Bronchial epithelial cell (primary cell): ENCODE results near the gene TAS2R30. TPM values are rescaled to one million over a fixed set of nuclear protein-coding genes. Genes with fewer than 3 reads are reported as not detected.
A peak's percentile ranks its signal among the peaks of the same experiment; 100 is the strongest.

Experiments
- DNase-seq: peaks from one replicate; pipeline ENCODE4 v3.0.0-alpha.2; 2010; ENCODE audit warnings: low read depth
- FAIRE-seq: peaks from 2 replicates; lab custom pipeline; 2011; peaks lifted over from hg19 to GRCh38; lab: Jason Lieb, UNC
- H3K27me3 ChIP-seq: 2 replicates; pipeline ENCODE4 v1.5.1; 2011; ENCODE audit warnings: low read length; ENCODE audit not compliant: control insufficient read depth, insufficient read depth
- H3K36me3 ChIP-seq: 2 replicates; pipeline ENCODE4 v1.5.1; 2011; ENCODE audit warnings: low read length; ENCODE audit not compliant: control insufficient read depth, insufficient read depth
- H3K4me3 ChIP-seq: 2 replicates; pipeline ENCODE4 v1.5.1; 2011; ENCODE audit warnings: mild to moderate bottlenecking, low read depth, low read length, control low read depth
- total RNA-seq: library from RNA; depleted of rRNA; stranded (reverse); fragments of >200 nt; gene quantifications from 2 replicates; pipeline ENCODE4 v1.2.1, GENCODE V29; 2014
- TF ChIP-seq, protein P1 (sequence below): IDR thresholded peaks from 2 replicates; pipeline ENCODE4 v1.5.1; 2011; ENCODE audit warnings: mild to moderate bottlenecking, moderate library complexity, low read length, control low read depth, inconsistent platforms; ENCODE audit not compliant: insufficient read depth, severe bottlenecking

TAS2R30 gene
- total RNA-seq, 1 donor from 2014 or later, result 4.5 TPM

DNA sequence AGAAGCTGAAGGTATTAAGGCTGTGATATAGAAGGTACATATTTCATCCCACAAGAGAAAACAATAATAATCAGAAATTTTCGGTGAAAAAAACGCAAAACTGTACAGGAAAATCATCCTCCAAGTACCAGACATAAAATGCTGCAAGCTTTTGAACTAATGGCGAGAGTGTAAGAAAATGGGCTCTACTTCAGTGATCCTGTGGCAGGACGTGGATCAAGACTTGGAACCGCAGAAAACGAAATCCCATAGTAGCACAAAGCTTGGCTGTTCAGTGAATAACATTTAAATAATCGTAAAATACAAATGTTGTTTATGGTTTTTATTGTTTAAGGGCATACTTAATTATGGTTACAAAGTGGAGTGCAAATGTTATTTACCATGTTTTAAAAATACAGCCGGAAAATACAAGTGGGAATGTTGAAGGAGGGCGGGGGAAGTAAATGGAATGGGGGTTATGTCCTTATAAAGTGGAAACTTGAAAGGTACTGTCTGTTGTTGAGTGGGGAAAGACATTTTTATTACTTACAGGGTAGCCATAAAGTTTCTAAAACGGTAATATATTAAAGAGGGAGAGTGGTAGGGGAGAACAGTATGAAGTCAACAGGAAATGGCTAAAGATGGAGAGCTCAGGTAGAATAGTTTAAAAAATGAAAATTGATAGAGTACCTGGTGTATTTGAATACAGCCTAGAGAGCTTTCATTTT, 37.7 kb upstream of the TAS2R30 start:
- TF ChIP-seq, protein P1, sequence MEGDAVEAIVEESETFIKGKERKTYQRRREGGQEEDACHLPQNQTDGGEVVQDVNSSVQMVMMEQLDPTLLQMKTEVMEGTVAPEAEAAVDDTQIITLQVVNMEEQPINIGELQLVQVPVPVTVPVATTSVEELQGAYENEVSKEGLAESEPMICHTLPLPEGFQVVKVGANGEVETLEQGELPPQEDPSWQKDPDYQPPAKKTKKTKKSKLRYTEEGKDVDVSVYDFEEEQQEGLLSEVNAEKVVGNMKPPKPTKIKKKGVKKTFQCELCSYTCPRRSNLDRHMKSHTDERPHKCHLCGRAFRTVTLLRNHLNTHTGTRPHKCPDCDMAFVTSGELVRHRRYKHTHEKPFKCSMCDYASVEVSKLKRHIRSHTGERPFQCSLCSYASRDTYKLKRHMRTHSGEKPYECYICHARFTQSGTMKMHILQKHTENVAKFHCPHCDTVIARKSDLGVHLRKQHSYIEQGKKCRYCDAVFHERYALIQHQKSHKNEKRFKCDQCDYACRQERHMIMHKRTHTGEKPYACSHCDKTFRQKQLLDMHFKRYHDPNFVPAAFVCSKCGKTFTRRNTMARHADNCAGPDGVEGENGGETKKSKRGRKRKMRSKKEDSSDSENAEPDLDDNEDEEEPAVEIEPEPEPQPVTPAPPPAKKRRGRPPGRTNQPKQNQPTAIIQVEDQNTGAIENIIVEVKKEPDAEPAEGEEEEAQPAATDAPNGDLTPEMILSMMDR, result no peak
- peak overlapping the region; percentile 77 for H3K4me3 ChIP-seq
- H3K27me3 ChIP-seq, result no peaks in the 10 kb centered on the region
- DNase-seq (peak; percentile 45), FAIRE-seq (no peak)
- H3K36me3 ChIP-seq, result no peaks in the 10 kb centered on the region

DNA sequence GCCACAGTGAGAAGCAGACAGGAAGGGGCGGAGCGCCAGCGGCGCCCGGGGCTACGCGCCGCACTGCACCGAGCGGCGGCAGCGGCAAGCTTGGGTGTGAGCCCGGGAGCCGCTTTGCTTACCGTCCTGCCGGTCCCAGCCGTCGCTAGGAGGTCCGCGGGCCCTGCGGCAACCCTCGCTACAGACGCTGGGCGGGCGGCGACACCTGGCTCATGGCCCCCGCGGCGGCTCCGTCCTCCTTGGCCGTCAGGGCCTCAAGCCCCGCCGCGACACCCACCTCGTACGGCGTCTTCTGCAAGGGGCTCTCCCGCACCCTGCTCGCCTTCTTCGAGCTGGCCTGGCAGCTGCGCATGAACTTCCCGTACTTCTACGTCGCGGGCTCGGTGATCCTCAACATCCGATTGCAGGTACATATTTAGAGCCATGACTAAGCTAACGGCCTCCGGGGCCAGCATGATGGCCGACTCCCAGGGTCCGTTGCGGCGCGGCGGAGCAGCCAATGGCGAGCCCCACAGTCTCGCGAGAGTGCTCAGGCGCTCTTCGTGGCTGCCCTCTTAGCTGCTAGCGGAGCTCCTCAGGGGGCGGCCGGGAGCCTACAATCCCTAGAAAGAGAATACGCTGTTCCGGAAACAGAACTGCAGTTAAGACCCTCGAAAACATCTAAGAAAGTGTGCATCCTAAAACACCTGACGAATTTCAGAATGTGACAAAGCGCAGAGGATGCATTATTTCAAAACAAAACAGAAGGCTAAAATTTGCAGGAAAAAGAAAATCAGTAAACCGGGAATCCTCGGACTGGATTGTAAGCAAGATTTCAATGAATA, 36.9 kb upstream of the TAS2R30 start, which contains the start of gene SMIM10L1:
SMIM10L1 (plus strand) TSS at position 50 of the 824 bp plus-strand sequence; CDS start at position 213, 163 bp downstream.
- H3K4me3 ChIP-seq, result peak within 1 kb of the TSS; percentile 77
- no peaks in the 10 kb centered on the region for H3K27me3 ChIP-seq
- no peaks in the 10 kb centered on the region for H3K36me3 ChIP-seq
- FAIRE-seq, result no peak
- TF ChIP-seq, protein P1, result no peak
- DNase-seq, result peak; percentile 89

DNA sequence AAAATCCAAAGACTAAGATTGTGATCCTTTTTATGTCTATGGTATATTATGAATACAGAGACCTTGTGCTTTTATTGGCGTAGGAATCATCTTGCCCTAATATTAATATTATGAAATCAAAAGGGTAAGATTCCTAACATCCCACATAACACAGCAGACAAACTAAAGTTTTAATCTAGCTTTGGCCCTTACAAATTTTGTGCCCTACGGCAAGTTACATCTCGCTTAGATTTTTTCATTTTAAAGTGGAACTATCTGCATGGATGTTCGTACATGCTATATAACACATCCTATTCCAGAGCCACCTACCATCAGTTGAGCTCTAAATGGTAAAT, 36.3 kb upstream of the TAS2R30 start:
- H3K4me3 ChIP-seq, result peak overlapping the region; percentile 77
- FAIRE-seq, result no peak
- DNase-seq, result no peak
- TF ChIP-seq, protein P1, result no peak
- peaks cover 2% of the 10 kb centered on the region for H3K36me3 ChIP-seq
- H3K27me3 ChIP-seq, result no peaks in the 10 kb centered on the region

DNA sequence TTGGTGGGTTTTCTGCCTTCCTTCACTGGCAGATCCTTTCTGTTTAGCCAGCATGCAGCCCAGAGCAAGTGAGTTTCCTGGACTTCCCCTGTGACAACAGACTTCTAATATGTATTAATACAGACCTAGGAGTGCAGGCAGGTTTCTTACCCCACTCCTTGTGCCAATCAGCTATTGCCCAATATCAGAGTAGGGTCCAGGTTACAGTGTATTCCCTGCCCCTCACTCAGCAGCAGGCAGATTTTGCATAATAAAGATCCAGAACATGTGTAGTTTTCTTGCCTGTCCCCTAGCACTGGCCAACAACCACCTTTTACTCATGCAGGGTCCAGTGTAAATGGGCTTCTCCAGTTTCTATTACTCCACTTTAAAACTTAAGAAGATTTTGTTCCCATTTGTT, 31.9 kb upstream of the TAS2R30 start:
- DNase-seq, result no peak
- H3K27me3 ChIP-seq, result no peaks in the 10 kb centered on the region
- H3K36me3 ChIP-seq, result peaks cover 2% of the 10 kb centered on the region
- no peak for FAIRE-seq
- TF ChIP-seq, protein P1, result no peak
- no peak overlapping the region for H3K4me3 ChIP-seq

DNA sequence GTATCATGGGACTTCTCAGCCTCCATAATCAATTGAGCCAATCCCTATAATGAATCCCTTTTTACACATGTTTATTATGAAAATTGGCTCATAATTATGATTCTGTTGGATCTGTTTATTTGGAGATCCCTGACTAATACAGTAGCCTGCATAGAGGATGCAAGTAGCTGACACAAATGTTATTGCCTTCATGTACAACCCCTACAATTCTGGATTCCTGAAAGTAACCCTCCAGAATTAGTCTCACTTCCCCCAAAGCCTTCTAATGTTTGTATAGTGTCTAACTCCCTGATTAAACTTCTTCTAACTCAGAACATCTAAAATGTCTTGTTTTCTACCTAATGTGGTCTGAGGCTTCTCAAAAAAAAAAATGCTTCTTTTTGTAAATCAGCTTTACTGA, 29.9 kb upstream of the TAS2R30 start:
- no peaks in the 10 kb centered on the region for H3K27me3 ChIP-seq
- DNase-seq (no peak), FAIRE-seq (no peak)
- no peak overlapping the region for H3K4me3 ChIP-seq
- peaks cover 2% of the 10 kb centered on the region for H3K36me3 ChIP-seq
- TF ChIP-seq, protein P1, result no peak
